ENCODE data around the gene MXI1.

MXI1 gene

GRCh38 chr10:110278562-110279406 lies 71.4 kb downstream of the MXI1 start:
- no peak for DNase-seq

- no peak for DNase-seq
Observed at GRCh38 chr10:110279407-110279986, 72.1 kb downstream of the MXI1 start.

GRCh38 chr10:110284262-110284661 lies 76.9 kb downstream of the MXI1 start:
- no peak for DNase-seq

GRCh38 chr10:110285501-110285900 lies 78.1 kb downstream of the MXI1 start:
- DNase-seq: no peak

- DNase-seq: no peak
Observed at GRCh38 chr10:110286841-110287240, 79.4 kb downstream of the MXI1 start.

- DNase-seq: no peak
Observed at GRCh38 chr10:110296966-110297365, 89.6 kb downstream of the MXI1 start.

- DNase-seq: no peak
Observed at GRCh38 chr10:110300486-110300986, 93.1 kb downstream of the MXI1 start.

GRCh38 chr10:110303681-110304080 lies 96.3 kb downstream of the MXI1 start:
- no peak for DNase-seq

- DNase-seq: no peak
Observed at GRCh38 chr10:110304394-110304779, 97.0 kb downstream of the MXI1 start.

- DNase-seq: peak; percentile 86
Observed at GRCh38 chr10:110304780-110305421, 97.5 kb downstream of the MXI1 start, which contains the start of gene SMNDC1. SMNDC1 (minus strand) TSS chr10:110304920; CDS start chr10:110303587, 1,333 bp downstream.

GRCh38 chr10:110305767-110306451 lies 98.5 kb downstream of the MXI1 start:
- peak; percentile 3 for DNase-seq

- no peak for DNase-seq
Observed at GRCh38 chr10:110306452-110306768, 99.0 kb downstream of the MXI1 start.

GRCh38 chr10:110307805-110308204 lies 100.4 kb downstream of the MXI1 start:
- no peak for DNase-seq

GRCh38 chr10:110310741-110311140 lies 103.3 kb downstream of the MXI1 start:
- no peak for DNase-seq

- DNase-seq: no peak
Observed at GRCh38 chr10:110311357-110311949, 104.0 kb downstream of the MXI1 start.

- no peak for DNase-seq
Observed at GRCh38 chr10:110312206-110312605, 104.8 kb downstream of the MXI1 start.

- no peak for DNase-seq
Observed at GRCh38 chr10:110313674-110314073, 106.3 kb downstream of the MXI1 start.

- no peak for DNase-seq
Observed at GRCh38 chr10:110317866-110318850, 110.8 kb downstream of the MXI1 start.

GRCh38 chr10:110321869-110322620 lies 114.6 kb downstream of the MXI1 start:
- no peak for DNase-seq

GRCh38 chr10:110323503-110323902 lies 116.1 kb downstream of the MXI1 start:
- DNase-seq: peak; percentile 39
